CD4-positive, alpha-beta T cell treated with Interleukin-15 for 4 hours (primary cell): Measurements from ENCODE around the gene PRTFDC1.
"Not testable (repeated sequence)": the region's sequence is repeated elsewhere in the genome, so short reads cannot be mapped to it uniquely, and the experiment has no call there.

Experiments used
- DNase-seq: peaks from one replicate; pipeline ENCODE4 v3.0.0-alpha.2; 2020; ENCODE audit warnings: low spot score

Gene PRTFDC1

DNA sequence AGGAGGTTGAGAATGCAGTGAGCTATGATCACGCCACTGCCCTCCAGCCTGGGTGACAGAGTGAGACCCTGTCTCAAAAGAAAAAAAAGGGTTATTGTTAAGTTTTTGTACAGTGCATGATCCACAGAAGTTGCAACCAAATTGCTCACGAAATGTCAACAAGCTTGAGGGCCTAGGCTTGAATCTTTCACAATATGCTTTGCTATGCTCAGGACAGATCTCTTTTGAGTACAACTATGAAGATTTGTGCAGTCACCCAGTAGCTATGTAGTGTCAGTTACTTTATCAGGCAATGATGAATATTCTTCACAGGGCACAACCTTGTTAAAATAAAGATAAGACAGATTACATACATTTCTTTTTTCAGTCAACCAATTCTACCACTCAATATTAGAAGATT lies 109.2 kb downstream of the PRTFDC1 start:
- DNase-seq = no peak

DNA sequence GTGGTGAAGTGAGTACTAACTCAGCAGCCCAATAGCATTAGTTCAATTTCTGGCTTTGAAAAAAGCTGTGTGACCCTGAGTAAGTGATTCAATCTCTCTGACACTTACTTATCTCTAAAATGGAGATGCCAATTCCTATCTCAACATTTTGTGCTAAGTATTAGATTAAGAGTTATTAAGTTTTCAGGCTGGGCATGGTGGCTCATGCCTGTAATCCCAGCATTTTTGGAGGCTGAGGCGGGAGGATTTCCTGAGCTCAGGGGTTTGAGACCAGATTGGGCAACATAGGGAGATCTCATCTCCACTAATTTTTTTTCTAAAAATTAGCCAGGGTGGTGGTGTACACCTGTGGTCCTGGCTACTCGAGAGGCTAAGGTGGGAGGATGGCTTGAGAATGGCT lies 109.5 kb downstream of the PRTFDC1 start:
- no peak for DNase-seq

DNA sequence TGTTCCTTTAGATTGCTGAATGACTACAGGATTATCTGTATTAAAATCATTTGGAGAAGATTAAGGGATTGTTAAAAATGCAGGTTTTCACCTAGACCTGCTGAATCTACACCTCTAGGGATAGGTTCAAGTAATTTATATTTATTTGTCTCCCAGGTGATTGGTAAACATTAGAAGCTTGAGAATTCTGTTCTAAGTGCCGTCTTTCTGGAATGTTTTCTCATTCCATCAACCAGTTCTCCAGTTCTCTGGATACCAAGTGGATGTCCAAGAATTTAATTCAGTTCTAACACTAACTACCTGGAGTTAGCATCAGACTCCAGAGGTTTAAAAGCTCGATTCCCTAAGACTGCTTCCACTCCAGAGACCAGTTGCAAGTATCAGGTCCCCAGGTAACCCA lies 110.9 kb downstream of the PRTFDC1 start:
- no peak for DNase-seq

DNA sequence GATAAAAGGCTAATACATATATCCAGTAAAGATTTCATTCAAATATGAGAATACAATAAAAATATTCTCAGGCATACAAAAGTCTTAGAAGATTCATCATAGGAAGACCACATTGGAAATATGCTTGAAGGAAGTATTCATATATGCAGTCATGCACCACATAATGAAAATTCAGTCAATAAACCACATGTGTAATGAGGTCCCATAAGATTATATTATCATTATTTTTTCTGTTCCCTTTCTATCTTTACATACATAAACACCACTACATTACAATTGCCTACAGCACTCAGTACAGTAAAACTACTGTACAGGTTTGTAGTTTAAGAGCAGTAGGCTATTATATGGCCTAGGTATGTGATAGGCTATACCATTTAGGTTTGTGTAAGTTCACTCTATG lies 111.6 kb downstream of the PRTFDC1 start:
- no peak for DNase-seq

DNA sequence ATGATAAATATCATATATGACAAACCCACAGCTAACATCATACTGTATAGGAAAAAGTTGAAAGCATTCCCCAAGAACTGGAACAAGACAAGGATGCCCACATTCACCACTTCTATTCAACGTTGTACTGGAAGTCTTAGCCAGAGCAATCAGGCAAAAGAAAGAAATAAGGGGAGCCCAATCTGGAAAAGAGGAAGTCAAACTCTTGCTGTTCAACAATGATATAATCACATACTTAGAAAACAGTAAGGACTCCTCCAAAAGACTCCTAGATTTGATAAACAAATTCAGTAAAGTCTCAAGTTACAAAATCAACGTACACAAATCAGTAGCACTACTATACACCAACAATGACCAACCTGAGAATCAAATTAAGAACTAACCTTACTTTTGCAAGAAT lies 114.6 kb downstream of the PRTFDC1 start:
- not testable (repeated sequence) for DNase-seq

DNA sequence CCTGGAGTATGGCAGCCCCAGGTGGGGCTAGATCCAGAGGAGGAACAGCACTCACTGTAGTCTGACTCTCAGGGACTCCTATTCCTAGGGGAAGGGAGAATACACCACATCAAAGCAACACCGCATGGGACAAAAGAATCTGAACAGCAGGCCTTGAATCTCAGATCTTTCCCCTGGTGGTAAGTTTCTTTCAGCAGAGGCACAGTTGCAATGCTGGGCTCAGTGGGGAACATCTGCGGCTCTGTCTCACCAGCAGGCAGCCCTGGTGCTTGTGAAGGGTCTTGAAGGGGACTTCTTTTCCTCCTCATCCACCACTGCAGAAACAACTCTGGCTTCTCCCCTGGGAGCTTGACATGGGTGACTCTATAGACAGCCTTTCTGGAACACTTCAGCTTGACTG lies 117.5 kb downstream of the PRTFDC1 start:
- DNase-seq = no peak

DNA sequence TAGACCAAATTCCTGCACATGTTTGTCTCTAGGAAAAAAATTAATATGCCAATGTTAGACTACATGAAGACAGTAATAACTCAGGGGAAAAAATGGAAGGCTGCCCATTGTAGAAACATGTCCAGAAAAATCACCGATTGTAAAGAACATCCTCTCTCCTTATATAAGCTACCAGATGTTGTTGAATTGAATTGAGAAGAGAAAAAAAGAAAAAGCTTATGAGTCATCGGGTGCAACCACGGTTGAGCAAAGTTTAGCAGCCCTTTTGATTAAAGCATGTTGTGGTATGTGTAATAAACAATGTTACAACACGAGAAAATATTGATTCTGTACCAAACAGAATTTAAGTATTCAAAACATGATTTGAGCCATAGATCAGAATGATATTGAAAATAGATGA lies 126.4 kb downstream of the PRTFDC1 start:
- peak; percentile 30 for DNase-seq

DNA sequence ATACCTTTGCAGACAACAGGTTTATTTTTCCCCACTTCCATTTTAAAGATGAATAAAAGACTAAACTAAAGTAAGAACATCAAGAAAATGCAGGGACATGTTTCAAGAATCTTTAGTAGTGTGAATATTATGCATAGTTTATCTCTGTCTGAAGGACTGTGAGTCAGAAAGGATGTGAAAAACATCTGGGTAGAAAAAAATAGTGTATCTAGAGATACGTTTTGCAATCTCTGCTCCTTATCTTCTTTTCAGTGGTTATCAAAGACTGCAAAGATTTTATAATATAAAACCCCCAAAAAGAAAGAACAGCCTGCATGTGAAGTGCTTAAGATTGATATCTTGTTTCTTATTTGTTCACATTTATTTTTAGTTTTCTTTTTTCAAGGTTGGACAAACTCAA lies 126.9 kb downstream of the PRTFDC1 start:
- peak; percentile 5 for DNase-seq

DNA sequence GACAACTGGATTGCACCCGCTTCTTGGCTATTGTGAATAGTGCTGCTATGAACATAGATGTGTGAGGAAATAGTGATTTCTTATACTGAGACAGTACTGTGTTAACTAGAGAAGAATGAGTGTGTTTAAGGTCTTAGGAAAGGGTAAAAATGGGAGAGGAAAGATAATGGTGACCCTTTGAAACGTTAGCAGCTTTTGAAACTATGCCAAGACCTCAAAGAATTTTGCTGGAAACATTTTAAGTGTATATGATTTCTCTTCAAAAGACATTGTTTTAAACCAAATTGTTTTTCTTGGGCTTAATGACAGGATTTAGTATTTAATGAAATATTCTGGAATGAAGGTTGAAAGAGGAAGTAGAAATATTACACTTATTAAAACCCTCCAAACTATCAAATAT lies 127.9 kb downstream of the PRTFDC1 start:
- no peak for DNase-seq

DNA sequence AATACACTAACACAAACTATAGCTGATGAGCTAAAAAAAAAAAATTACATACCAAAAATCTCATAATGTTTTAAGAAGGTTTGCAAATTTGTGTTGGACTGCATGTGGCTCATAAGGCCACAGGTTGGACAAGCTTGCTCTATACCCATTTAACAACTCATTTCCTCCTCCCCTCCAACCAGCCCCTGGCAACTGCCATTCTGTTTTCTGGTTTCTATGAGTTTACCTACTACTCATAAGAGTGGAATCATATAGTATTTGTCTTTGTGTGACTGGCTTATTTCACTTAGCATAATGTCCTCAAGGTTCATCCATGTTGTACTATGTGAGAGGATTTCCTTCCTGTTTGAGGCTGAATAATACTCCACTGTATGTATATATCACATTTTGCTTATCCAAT lies 128.3 kb downstream of the PRTFDC1 start:
- no peak for DNase-seq

DNA sequence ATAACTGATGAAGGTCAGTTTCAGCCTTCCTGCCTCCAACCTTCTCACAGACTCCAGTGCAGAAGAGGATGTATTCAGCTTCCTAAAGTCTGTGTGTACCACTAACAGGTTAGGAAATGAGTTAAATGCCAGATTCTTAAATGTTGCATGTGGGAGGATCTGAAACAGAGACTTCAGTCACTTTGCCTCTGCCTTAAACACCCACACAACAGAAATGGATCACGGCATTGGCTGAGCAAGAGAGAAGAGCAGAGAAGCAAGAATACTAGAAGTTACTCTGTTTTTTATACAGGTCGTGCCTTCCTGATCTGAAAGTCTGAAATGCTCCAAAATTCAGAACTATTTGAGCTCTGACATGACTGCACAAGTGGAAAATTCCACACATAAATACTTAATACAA lies 129.8 kb downstream of the PRTFDC1 start:
- DNase-seq = no peak

DNA sequence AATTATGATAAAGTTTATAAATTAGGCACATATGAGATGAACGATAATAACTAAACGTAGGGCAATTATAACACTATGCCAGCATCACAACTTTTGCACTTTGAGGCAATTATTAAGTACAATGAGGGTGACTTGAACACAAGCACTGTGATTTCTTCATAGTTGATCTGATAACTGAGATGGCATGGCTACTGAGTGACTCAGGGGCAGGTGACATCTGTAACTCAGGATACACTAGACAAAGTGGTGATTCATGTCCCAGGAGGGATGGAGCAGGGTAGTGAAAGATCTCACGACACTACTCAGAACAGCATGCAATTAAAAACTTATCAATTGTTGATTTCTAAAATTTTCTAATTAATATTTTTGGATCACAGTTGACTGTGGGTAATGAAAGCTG lies 130.4 kb downstream of the PRTFDC1 start:
- DNase-seq = peak; percentile 6

DNA sequence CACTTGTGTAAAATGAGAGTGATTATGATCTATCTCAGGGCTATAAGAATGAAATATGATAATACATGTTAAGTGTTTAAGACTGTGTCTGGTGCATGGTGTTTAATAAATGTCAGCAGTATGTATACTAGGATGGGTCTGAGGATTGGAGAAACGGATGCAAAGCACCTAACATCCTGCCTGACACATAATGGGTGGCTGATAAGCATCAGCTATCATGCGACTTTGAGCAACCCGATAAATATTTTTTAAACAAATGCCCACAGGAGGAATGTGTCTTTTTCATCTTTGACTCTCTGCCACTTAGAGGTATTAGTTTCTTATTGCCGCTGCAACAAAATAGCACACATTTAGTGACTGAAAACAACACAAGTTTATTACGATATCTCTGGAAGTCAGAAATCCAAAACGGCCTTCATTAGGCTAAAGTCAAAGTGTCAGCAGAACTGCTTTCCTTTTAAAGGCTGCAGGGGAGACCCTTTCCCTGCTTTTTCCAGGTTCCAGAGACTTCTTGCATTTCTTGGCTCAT lies 135.5 kb downstream of the PRTFDC1 start:
- DNase-seq = no peak

DNA sequence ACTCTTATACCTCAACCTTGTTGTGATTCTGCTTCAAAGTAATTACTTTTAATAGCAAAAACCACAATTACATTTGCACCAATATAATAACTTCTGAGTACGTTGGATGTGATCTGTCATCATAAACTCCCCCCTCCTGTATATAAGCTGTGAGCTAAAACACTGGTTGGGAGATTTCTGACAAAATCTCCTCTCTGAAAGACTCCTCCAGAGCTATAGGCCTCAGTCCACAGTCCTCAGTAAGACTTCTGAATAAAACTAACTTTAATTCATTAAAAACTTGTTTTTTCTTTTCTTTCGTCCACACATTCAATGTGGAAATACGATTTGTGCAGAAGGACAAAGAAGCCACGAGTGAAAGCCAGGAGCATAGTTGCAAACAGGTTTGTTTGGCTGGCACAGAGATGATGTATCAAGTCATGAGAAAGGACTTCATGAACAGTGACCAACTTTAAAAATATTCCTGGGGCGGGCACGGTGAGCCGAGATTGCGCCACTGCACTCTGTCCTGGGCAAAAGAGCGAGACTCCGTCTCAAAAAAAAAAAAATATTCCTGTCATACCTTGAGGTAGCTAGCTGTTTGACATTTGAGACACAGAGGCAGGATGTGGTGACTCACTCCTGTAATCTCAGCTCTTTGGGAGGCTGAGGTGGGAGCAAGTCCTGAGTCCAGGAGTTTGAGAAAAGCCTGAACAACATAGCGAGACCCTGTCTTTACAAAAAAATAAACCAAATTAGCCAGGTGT lies 137.7 kb downstream of the PRTFDC1 start:
- DNase-seq = no peak

DNA sequence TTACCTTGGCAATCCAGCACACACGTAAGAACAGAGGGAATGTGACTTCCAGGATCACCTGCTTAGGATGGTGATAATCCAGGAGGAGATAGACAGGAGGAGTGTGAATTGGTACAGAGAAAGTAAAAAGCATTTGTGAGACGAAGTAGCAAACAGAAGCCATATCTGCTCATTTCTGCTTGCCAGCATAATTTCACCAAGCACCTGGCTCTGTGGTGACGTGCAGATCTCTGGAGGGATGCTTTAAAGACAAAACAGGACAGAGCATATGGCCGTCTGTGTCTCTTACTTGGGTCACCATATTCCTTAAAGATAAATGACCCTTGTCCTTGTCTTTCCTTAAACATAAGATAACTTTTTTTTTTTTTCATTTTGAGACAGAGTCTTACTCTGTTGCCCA lies 138.6 kb downstream of the PRTFDC1 start:
- no peak for DNase-seq

DNA sequence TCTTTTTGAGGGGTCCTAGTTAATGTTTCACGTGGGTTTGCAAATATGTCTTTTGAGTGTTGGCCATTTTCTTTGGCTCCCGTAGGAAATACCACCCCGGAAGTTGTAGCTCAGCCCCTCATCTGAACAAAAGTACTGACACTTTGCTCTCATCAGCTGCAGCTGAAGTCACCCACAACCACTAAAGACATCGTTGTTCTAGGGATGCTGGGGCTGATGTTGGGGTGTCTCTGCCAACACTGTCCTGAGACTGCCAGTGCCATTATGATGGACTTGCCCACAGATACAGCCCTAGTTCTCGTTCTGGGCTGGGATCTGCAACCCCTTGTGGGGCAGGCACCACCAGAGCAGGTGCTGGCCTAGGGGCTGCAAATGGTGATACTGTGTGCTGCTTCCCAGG lies 146.1 kb downstream of the PRTFDC1 start:
- no peak for DNase-seq

DNA sequence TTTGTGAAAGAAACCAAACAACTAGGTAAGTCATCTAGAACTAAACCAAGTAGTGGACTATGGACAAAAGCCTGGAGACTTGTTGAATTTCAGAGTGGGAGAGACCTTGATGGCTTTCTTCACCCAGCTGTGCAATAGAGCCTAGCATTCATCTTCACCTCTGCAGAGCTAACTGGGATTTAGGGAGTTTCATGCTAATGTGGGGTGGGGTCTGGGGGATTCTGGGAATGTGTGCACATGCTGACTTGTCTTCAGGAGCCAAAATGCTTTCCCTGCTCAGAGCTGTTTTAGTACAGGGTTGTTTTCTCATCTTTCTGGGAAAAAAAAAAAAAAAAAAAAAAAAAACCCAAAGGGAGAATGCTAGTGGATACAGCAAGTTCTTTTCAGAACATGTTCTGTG lies 147.4 kb downstream of the PRTFDC1 start:
- DNase-seq = no peak

DNA sequence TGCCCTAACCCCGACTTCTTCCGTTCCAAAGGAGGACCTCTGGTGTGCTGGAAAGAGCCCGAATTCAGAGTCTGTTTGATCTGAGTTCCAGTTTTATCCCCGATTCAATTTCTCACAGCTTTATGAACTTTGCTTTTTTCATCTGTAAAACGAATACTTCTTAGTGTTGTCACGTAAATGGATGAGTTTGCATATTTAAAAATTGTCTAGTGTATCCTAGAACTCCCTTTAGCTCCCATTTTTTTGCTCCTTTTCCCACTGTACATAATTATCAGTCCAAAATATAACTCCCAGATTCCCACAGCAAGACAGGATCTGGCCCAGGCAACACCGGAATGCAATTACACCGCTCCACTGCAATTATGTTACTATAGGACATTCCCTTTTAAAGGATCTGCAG lies 148.0 kb downstream of the PRTFDC1 start:
- no peak for DNase-seq

DNA sequence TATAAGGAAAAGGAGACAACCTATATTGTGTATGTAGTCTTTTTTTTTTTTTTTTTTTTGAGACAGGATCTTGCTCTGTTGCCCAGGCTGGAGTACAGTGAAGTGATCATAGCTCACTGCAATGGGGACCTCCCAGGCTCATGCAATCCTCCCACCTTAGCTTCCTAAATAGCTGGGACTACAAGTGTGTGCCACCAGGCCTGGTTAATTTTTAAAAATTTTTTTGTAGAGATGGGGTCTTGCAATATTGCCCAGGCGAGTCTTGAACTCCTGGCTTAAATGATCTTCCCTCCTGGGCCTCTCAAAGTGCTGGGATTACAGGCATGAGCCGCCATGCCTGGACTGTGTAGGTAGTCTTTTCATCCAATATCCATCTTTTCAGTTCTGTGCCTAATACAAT lies 150.0 kb downstream of the PRTFDC1 start:
- DNase-seq = no peak

DNA sequence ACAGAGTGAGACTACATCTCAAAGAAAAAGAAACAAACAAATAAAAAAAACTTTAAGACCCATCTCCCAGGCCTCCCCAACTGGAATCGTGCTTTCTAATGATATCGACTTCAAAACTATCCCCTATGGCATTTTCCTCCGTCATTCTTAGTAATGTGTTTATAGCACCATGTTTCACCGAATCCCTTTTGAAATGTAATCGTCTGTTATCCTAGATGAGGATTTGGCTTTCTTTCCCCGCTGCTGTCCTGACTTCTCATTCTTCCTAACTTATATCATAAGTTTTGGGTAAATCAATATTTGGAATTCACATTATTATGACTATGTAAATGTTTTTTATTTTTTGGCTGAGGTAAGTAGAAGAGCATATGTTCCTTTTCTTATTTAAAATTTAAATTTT lies 151.5 kb downstream of the PRTFDC1 start:
- no peak for DNase-seq
